Activated naive CD4-positive, alpha-beta T cell treated with anti-CD3 and anti-CD28 coated beads for 36 hours (primary cell): Measurements from ENCODE around the gene SRGAP3. TPM values are rescaled to one million over a fixed set of nuclear protein-coding genes. Genes with fewer than 3 reads are reported as not detected.

ENCODE experiments used
- CTCF ChIA-PET: fragments of 350-600 bp; sonication (Branson Sonifier 250); formaldehyde crosslinking; loops from one replicate; lab custom pipeline; 2021; ENCODE audit warnings: antibody characterized with exemption; lab: Charles Lee
- DNase-seq: peaks from one replicate; pipeline ENCODE4 v3.0.0-alpha.2; 2020
- H3K27ac Mint-ChIP-seq: one replicate; pipeline ENCODE4 v1.8.0; 2021; ENCODE audit warnings: mild to moderate bottlenecking, mixed read lengths
- H3K27me3 Mint-ChIP-seq: one replicate; pipeline ENCODE4 v1.8.0; 2021; ENCODE audit warnings: low read depth, mixed read lengths
- H3K36me3 Mint-ChIP-seq: one replicate; pipeline ENCODE4 v1.8.0; 2021; ENCODE audit warnings: low read depth, mixed read lengths
- H3K4me1 Mint-ChIP-seq: one replicate; pipeline ENCODE4 v1.8.0; 2021; ENCODE audit warnings: low read depth, mixed read lengths
- H3K4me3 Mint-ChIP-seq: one replicate; pipeline ENCODE4 v1.8.0; 2021; ENCODE audit warnings: mild to moderate bottlenecking, moderate library complexity, mixed read lengths
- H3K9me3 Mint-ChIP-seq: one replicate; pipeline ENCODE4 v1.8.0; 2021; ENCODE audit warnings: mixed read lengths
- intact Hi-C: fragments of 100-400 bp; cut with micrococcal nuclease; formaldehyde crosslinking; loops from one replicate; pipeline ENCODE4 v1.15.1; 2023
- total RNA-seq, 2 experiments: library from RNA; stranded (reverse); gene quantifications; one replicate each; pipeline ENCODE4 v1.2.3, GENCODE V29; 2021

The SRGAP3 gene
- total RNA-seq, 2 experiments from 2014 or later = 2.4 to 2.5 TPM

DNA sequence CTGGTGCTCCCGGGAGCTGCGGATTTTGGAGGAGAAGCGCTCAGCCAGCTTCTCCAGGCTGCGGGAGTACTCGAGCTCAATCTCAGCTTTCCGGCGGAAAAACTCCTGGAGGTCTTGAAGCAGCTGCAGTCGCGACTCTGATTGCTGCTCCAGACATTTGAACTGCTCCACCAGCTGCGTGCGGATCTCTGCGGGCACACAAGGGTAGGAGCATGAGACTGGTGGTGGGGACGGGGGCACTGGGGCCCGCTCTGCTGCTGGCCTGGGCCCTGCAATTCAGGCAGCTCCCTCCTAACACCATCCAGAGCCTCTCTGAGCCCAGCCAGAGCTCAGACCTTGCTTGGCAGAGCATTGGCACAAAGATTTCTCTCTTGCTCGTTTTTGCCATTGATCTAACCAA is 124.7 kb downstream of the SRGAP3 start:
- Mint-ChIP-seq H3K36me3 (no peaks in the 10 kb centered on the region), H3K4me3 (no peak overlapping the region), H3K4me1 (no peaks in the 10 kb centered on the region), H3K9me3 (no peaks in the 10 kb centered on the region), H3K27me3 (no peaks in the 10 kb centered on the region), H3K27ac (no peak overlapping the region)
- intact Hi-C loops = no loop called here
- CTCF ChIA-PET = interaction anchor here (1.1 kb wide), 1 partner anchor 177 kb away, joined by 3 read pairs; no protein-coding TSS in a partner anchor
- DNase-seq = no peak

DNA sequence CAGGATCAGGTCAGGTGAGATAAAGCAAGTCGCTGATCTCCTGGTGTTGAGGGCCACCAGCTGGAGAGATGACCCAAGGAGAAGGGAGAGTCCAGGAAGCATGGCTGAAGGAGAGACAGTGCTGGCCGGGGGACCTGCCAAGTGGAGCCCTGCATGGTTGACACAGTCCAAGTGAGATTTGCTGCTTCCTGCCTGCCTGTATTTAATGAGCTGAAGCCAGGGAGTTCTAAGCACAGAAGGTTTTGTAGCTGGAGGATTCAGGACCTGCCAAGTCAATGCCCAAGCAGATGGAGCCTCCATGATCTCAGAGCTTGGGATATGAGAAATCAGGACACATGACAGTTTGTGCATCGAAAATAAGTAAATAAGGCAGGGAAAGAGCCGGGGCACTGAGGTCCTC is 125.6 kb downstream of the SRGAP3 start:
- DNase-seq = no peak
- Mint-ChIP-seq H3K4me1 (no peaks in the 10 kb centered on the region), H3K27ac (no peak overlapping the region), H3K9me3 (no peaks in the 10 kb centered on the region), H3K27me3 (no peaks in the 10 kb centered on the region), H3K36me3 (no peaks in the 10 kb centered on the region), H3K4me3 (no peak overlapping the region)
- intact Hi-C loops = no loop called here
- CTCF ChIA-PET = interaction anchor here (0.6 kb wide), 1 partner anchor 9 kb away, joined by 5 read pairs; no protein-coding TSS in a partner anchor

DNA sequence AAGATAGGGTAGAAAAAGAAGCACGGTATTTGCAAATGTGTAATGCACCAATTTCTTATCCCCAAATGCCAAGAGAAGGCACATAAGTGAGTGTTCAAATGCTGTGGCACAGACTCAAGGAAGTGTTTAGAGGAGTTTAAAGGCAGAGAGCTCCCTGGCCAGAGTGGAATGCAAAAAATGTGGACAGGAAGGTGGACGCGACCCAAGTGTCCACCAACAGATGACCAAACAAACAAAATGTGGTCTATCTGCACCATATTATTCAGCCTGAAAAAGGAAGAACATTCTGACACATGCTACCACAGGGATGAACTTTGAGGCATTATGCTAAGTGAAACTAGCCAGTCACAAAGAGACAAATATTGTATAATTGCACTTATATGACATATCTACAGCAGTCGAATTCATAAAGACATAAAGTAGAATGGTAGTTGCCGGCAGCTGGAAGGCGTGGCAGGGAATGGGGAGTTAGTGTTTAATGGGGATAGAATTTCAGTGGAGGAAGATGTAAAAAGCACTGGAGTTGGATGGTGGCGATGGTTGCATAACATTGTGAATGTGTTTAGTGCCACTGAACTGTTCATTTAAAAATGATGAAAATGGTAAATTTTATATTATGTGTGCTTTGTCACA is 126.6 kb downstream of the SRGAP3 start:
- H3K9me3 Mint-ChIP-seq = no peaks in the 10 kb centered on the region
- intact Hi-C loops = no loop called here

DNA sequence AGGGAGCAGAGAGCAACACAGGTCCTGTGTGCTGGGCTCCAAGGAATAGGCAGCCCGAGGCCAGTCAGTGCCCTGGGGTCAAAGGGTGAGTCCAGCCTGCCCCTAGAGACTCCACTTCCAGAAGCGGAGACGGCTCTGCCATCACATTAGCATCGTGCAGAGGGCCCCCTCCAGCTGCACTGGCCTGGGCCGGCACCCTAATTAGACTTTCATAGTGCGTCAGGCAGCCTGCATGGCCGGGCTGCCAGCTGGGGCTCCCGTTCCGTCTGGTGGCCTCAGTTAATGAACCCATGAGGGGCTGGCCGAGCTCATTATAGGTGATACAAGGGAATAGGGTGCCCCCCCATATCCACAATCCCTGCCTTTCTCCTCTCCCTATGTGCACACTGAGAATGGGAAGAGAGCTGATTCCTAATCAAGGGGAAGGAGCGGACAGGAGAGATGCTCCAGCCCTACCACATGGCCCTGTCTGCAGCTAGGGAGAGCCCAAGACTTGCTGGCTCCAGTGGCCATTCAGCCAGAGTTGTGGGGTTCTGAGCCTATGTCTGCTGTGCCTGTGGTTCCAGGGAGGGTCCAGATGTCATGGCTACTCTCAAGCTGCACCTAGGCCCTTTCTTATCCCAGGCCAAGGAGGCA is 128.0 kb downstream of the SRGAP3 start:
- no peak overlapping the region for H3K4me3 Mint-ChIP-seq
- no peaks in the 10 kb centered on the region for H3K4me1 Mint-ChIP-seq
- no peaks in the 10 kb centered on the region for H3K36me3 Mint-ChIP-seq
- no peaks in the 10 kb centered on the region for H3K27me3 Mint-ChIP-seq
- no peaks in the 10 kb centered on the region for H3K9me3 Mint-ChIP-seq
- H3K27ac Mint-ChIP-seq = no peak overlapping the region
- intact Hi-C loops = no loop called here
- no peak for DNase-seq
- CTCF ChIA-PET = no interaction called here

More for the DNA sequence above, 126.6 kb downstream of the SRGAP3 start:
- no peaks in the 10 kb centered on the region for H3K27me3 Mint-ChIP-seq
- CTCF ChIA-PET = no interaction called here
- H3K27ac Mint-ChIP-seq = no peak overlapping the region
- H3K4me1 Mint-ChIP-seq = no peaks in the 10 kb centered on the region
- no peak for DNase-seq
- no peak overlapping the region for H3K4me3 Mint-ChIP-seq
- no peaks in the 10 kb centered on the region for H3K36me3 Mint-ChIP-seq

DNA sequence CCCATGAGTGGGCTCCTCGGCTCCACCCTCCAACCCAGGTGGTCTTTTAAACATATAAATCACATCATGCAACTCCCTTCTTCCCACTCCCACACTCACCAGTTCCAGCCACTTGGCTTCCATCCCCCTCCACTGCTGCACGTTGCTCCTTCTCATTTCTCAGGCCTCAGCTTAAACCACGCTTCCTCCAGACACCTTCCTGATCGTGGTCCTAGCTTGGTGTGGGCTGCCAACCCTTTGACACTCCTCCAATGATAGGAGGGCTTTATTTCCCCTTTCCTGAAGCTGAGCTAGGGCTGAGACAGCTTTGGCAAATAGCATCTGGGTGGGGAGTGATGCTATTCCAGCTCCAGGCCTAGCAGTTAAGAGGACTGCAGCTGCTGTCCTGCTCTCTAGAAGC is 130.1 kb downstream of the SRGAP3 start:
- CTCF ChIA-PET = interaction anchor here (0.5 kb wide), 1 partner anchor 59 kb away, joined by 3 read pairs; no protein-coding TSS in a partner anchor
- Mint-ChIP-seq H3K4me3 (no peak overlapping the region), H3K36me3 (no peaks in the 10 kb centered on the region), H3K27ac (no peak overlapping the region), H3K9me3 (no peaks in the 10 kb centered on the region), H3K4me1 (no peaks in the 10 kb centered on the region), H3K27me3 (no peaks in the 10 kb centered on the region)
- intact Hi-C loops = no loop called here
- no peak for DNase-seq

DNA sequence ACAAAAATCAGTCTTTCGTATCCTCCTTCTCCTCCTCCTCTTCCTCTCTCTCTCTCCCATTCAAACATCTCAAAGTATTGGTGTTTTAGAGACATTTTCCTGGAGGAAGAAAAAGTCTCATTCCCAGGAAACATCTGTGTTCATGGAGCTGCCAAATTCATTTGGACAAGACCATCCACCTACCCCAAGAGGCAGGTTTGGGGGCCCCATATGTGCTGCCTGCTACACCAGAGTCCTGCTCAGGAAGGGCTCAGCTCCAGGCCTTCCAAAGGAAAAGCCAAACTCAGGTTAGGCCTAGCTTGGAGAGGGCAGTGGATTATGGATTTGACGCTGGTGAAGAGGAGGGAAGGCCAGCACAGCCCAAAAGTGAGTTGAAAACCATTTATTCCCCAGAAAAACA is 131.2 kb downstream of the SRGAP3 start:
- no peak for DNase-seq
- Mint-ChIP-seq H3K4me1 (no peaks in the 10 kb centered on the region), H3K36me3 (no peaks in the 10 kb centered on the region), H3K9me3 (no peaks in the 10 kb centered on the region), H3K27me3 (no peaks in the 10 kb centered on the region), H3K4me3 (no peak overlapping the region), H3K27ac (no peak overlapping the region)
- CTCF ChIA-PET = no interaction called here
- intact Hi-C loops = no loop called here

DNA sequence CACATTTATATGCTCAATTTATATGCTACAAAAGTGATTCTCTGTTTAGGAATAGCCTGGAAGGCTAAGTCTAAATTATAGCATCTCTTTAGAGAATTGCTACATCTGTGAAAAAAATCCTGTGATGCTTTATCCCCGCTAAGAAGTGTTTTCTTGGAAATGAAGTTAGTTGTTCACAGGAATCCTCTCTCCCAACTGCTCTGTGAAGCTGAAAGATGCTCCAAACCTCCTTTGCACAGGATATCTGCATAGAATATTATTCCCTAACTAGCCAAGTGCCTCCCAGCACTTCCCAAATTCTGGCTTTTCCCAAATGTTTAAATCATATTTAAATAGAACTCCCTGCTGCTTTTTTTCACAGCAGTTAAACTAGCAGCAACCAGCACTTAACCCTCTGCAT is 132.2 kb downstream of the SRGAP3 start:
- intact Hi-C loops = no loop called here
- no peak overlapping the region for H3K27ac Mint-ChIP-seq
- H3K27me3 Mint-ChIP-seq = no peaks in the 10 kb centered on the region
- no peak for DNase-seq
- H3K4me3 Mint-ChIP-seq = no peak overlapping the region
- no peaks in the 10 kb centered on the region for H3K9me3 Mint-ChIP-seq
- H3K36me3 Mint-ChIP-seq = no peaks in the 10 kb centered on the region
- CTCF ChIA-PET = no interaction called here
- H3K4me1 Mint-ChIP-seq = no peaks in the 10 kb centered on the region

DNA sequence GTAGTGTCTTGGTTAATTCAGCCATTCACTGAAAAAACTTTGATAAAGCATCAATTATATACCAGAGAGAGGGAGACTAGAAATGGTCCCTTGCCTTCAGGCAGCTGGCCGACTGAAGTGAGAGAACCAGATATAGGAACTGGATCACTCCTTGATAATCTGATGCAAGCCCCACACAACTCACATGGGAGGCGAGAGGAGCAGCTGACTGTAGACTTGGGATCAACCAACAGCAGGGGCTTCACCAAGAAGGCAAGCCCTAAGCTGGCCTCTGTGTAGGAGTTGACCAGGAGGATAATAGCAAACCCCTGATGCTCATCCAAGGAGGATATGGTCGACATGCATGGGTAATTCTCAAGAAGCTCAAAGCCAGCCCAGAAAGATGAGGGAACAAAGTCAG is 133.1 kb downstream of the SRGAP3 start:
- CTCF ChIA-PET = interaction anchor here (0.6 to 0.9 kb wide), 2 partner anchors 130 to 187 kb away, joined by 3 read pairs; no protein-coding TSS in a partner anchor
- Mint-ChIP-seq H3K27ac (no peak overlapping the region), H3K9me3 (no peaks in the 10 kb centered on the region), H3K36me3 (no peaks in the 10 kb centered on the region), H3K4me1 (no peaks in the 10 kb centered on the region), H3K4me3 (no peak overlapping the region), H3K27me3 (no peaks in the 10 kb centered on the region)
- DNase-seq = no peak
- intact Hi-C loops = no loop called here

DNA sequence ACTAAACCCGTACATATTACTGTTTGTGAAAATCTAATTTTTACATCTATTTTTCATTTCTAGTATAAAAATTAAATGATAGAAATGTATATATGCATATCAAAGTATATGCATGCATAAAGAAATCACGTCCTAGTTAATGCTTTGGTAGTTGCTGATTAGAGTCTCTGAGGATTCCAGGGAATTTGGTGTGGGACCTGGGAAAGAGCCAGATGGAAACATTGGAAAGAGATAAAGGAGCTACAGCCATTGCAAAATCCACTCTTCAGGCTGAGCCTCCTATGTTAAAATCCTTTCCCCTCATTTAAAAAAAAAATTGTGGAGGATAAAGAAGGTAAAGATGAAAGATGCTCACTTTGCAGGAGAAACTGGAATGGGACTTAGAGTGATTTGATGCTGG is 134.1 kb downstream of the SRGAP3 start:
- no peak overlapping the region for H3K27ac Mint-ChIP-seq
- intact Hi-C loops = no loop called here
- CTCF ChIA-PET = interaction anchor here (0.9 kb wide), 1 partner anchor 12 kb away, joined by 3 read pairs; no protein-coding TSS in a partner anchor
- H3K4me3 Mint-ChIP-seq = no peak overlapping the region
- H3K4me1 Mint-ChIP-seq = no peaks in the 10 kb centered on the region
- H3K36me3 Mint-ChIP-seq = no peaks in the 10 kb centered on the region
- no peaks in the 10 kb centered on the region for H3K9me3 Mint-ChIP-seq
- no peaks in the 10 kb centered on the region for H3K27me3 Mint-ChIP-seq
- DNase-seq = no peak

DNA sequence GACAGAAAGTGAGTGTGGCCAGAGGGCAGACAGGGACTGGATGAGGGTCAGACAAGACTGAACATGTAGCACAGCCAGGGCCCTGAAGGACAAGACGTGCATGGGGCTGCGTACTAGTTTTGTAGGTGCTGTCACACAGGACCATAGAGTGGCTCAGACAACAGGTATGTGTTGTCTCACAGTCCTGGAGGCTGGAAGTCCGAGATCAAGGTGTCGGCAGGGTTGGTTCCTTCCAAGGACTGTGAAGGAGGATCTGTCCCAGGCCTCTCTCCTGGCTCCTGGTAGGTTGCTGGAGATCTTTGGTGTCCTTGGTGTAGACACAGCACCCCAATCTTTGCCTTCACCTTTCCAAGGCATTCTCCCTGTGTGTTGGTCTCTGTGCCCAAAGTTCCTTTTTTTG is 136.4 kb downstream of the SRGAP3 start:
- DNase-seq = no peak
- intact Hi-C loops = no loop called here
- Mint-ChIP-seq H3K27me3 (no peaks in the 10 kb centered on the region), H3K9me3 (no peaks in the 10 kb centered on the region), H3K4me3 (no peak overlapping the region), H3K4me1 (no peaks in the 10 kb centered on the region), H3K36me3 (no peaks in the 10 kb centered on the region), H3K27ac (no peak overlapping the region)
- CTCF ChIA-PET = no interaction called here

DNA sequence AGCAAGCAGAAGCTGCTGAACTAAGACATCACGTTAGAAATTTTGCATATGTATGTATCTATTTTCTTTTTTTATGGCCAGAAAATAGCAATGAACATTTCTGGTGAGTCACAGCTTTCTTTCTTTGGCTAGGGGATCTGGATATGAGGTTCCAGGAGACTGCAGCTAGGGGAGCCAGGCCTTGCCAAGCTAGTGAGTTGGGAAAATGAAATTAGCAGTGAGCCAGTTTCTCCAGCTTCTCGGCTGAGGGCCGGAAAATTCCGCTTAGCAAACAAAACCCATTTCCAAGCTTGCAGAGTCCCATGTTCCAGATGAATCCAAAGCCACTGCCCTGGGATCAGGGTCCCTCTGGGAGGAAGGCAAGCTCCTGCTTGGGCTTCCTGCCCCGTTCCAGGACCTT is 137.6 kb downstream of the SRGAP3 start:
- no peak for DNase-seq
- CTCF ChIA-PET = interaction anchor here (0.6 to 0.9 kb wide), 2 partner anchors 192 to 269 kb away, joined by 3 read pairs; no protein-coding TSS in a partner anchor
- Mint-ChIP-seq H3K36me3 (no peaks in the 10 kb centered on the region), H3K4me1 (no peaks in the 10 kb centered on the region), H3K27ac (no peak overlapping the region), H3K4me3 (no peak overlapping the region), H3K9me3 (no peaks in the 10 kb centered on the region), H3K27me3 (no peaks in the 10 kb centered on the region)
- intact Hi-C loops = no loop called here

DNA sequence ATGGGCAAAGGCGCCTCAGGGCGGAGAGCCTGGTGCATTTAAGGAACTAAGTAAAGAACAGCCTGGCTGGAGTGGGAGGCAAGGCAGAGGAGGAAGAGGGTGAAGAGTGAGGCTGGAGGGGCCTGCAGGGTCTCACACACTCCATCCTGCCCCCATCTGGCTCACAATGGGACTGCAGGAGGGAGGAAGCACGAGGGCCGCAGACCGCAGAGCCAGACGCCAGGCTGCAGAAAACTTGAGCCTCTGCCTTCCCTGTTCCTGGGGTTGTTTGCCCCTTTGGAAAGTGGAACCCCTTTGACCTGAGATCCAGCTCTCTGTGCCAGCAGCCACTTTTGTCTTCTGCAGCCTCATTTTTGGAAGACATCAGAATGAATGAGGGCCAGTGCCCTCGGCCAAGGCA is 138.0 kb downstream of the SRGAP3 start:
- CTCF ChIA-PET = interaction anchor here (0.6 kb wide), 1 partner anchor 268 kb away, joined by 3 read pairs; no protein-coding TSS in a partner anchor
- Mint-ChIP-seq H3K9me3 (no peaks in the 10 kb centered on the region), H3K27me3 (no peaks in the 10 kb centered on the region), H3K4me3 (no peak overlapping the region), H3K4me1 (no peaks in the 10 kb centered on the region), H3K27ac (no peak overlapping the region), H3K36me3 (no peaks in the 10 kb centered on the region)
- intact Hi-C loops = no loop called here
- DNase-seq = no peak

DNA sequence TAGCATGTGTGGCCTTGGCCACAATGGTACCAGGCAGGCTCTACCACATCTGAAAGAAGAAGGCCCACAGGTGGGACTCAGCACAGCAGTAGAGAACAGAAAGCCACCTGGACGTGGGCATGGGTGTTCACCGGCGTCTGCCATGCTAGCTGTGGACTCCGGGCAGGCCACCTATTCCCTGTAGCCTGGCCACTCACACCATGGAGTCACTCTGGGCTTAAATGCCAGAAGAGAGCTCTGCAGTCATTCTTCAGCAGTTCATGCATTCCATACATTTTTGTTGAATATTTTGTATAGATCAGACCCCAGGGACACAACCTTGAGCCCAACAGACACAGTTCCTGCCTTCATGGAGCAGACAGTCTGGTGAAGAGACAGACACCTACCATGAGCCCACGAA is 138.6 kb downstream of the SRGAP3 start:
- intact Hi-C loops = no loop called here
- no peak for DNase-seq
- H3K9me3 Mint-ChIP-seq = no peaks in the 10 kb centered on the region
- H3K36me3 Mint-ChIP-seq = no peaks in the 10 kb centered on the region
- no peaks in the 10 kb centered on the region for H3K4me1 Mint-ChIP-seq
- CTCF ChIA-PET = no interaction called here
- no peak overlapping the region for H3K27ac Mint-ChIP-seq
- H3K27me3 Mint-ChIP-seq = no peaks in the 10 kb centered on the region
- H3K4me3 Mint-ChIP-seq = no peak overlapping the region
